Rectal smooth muscle tissue (tissue), 1 donor: Measurements from ENCODE around the gene HPDL.
"Not testable (repeated sequence)": the region's sequence is repeated elsewhere in the genome, so short reads cannot be mapped to it uniquely, and the experiment has no call there.

Experiments
- H3K27ac ChIP-seq: one replicate; pipeline ENCODE4 v1.7.0; 2013; ENCODE audit warnings: low read depth, low read length, inconsistent platforms
- H3K27me3 ChIP-seq: one replicate; pipeline ENCODE4 v1.7.0; 2013; ENCODE audit warnings: low read length; ENCODE audit not compliant: control insufficient read depth, insufficient read depth
- H3K36me3 ChIP-seq: one replicate; pipeline ENCODE4 v1.7.0; 2013; ENCODE audit warnings: low read length; ENCODE audit not compliant: control insufficient read depth, insufficient read depth
- H3K4me1 ChIP-seq: one replicate; pipeline ENCODE4 v1.7.0; 2013; ENCODE audit warnings: low read length; ENCODE audit not compliant: control insufficient read depth, insufficient read depth
- H3K4me3 ChIP-seq: one replicate; pipeline ENCODE4 v1.7.0; 2013; ENCODE audit warnings: low read length
- H3K9ac ChIP-seq: one replicate; pipeline ENCODE4 v1.7.0; 2013; ENCODE audit warnings: low read length

Gene HPDL

DNA sequence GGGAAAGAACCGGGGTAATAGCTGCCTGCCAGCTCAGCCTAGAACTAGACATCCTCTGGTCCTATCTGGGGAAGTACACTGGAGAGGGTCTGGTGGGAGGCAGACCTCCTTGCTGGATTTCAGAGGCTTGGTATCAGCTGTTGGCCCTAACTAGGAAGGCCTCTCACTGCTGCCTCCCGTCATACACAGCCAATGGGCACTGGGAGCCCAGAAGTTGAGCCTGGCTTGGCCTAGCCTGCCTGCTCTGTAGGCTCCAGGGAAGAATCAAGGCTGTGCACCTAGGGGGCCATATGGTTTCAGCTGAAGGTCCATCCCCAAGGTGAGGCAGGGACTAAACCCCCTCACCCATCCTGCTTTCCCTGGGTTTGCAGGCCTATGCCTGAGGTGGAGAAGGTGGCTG lies 17.8 kb downstream of the HPDL start:
- no peak overlapping the region for H3K9ac ChIP-seq
- H3K27me3 ChIP-seq = no peaks in the 10 kb centered on the region
- no peak overlapping the region for H3K4me3 ChIP-seq
- H3K27ac ChIP-seq = no peak overlapping the region
- H3K36me3 ChIP-seq = peaks cover 21% of the 10 kb centered on the region
- peaks cover 33% of the 10 kb centered on the region for H3K4me1 ChIP-seq

DNA sequence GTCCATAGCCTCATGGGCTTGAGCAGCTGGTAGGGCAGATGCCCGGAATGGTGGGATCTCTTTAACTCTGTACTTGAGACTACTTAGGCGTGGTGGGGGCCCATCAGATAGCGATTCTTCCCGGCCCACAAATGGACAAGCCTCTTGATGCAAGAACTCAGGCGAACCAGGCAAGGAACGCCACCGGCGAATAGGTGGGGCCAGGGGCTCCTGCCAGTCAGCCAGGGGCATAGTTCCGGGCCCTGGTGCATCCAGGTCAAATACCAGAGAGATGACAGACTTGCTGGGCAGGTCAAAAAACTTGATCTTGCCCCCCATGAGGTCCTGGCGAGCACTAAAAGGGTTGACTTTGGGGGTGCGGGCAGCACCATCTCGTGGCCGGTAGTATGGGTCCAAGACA lies 18.3 kb downstream of the HPDL start:
- H3K36me3 ChIP-seq = peaks cover 21% of the 10 kb centered on the region
- no peak overlapping the region for H3K27ac ChIP-seq
- H3K4me1 ChIP-seq = peaks cover 35% of the 10 kb centered on the region
- H3K27me3 ChIP-seq = no peaks in the 10 kb centered on the region
- H3K9ac ChIP-seq = no peak overlapping the region
- no peak overlapping the region for H3K4me3 ChIP-seq

DNA sequence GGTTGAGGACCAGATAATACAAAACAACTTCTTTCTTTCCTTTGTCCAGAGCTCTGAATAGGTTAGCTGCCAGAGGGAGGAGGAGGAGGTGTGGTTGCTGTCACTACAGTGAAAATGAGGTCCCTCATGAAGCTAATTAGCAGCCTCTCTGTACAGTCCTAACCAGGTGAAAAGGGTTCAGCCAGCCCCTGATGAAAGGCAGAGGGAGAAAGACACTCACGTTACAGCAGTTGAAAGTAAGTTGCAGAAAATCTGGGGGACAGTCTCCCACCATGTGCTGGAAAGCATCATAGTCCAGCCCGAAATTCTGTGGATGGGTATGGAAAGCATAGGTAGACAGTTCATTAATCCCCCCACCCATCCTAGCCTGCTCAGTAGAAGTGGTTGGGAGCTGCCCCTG lies 19.8 kb downstream of the HPDL start:
- Histone ChIP-seq H3K9ac (no peak overlapping the region), H3K27ac (no peak overlapping the region), H3K36me3 (peaks cover 21% of the 10 kb centered on the region), H3K4me3 (no peak overlapping the region), H3K4me1 (peaks cover 25% of the 10 kb centered on the region), H3K27me3 (no peaks in the 10 kb centered on the region)

DNA sequence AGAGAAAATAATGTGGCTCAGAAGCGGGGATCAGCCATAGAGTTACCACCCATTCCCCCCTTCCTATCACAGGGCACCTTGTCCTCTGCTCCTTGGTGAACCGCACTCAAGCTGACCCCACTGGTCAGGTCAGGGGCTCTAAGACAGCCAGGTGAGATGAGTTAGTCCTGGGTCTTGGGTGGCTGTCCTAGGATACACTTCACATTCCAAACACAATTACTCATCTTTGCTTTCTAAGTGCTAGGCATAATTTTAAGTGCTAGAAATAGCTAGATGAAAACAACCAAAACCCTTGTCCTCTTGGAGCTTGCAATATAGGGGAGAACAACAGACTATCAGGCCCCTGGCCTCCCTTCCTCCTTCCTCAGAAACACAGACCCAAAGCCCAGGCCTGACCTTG lies 21.3 kb downstream of the HPDL start:
- Histone ChIP-seq H3K4me3 (no peak overlapping the region), H3K9ac (no peak overlapping the region), H3K36me3 (peaks cover 7% of the 10 kb centered on the region), H3K27me3 (no peaks in the 10 kb centered on the region), H3K27ac (peak overlapping the region; percentile 73), H3K4me1 (peaks cover 20% of the 10 kb centered on the region)

DNA sequence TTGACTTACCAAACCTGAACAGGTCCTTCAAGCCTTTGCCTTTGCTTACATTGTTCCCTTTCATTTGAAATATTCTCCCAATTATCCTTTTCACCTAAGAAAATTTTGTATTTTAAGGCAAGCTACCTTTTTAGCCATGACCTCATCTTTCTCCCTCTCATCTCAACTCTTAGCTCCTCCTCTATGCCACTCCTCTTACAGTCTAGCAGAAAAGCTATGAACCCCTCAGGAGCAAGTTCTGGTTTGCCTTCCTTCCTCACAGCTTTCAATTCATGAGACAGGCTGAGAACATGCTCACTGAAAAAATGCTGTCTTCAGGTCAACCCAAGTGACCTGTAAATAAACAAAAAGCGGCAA lies 21.9 kb downstream of the HPDL start:
- Histone ChIP-seq H3K36me3 (peaks cover under 1% of the 10 kb centered on the region), H3K27ac (peak overlapping the region; percentile 73), H3K9ac (no peak overlapping the region)

DNA sequence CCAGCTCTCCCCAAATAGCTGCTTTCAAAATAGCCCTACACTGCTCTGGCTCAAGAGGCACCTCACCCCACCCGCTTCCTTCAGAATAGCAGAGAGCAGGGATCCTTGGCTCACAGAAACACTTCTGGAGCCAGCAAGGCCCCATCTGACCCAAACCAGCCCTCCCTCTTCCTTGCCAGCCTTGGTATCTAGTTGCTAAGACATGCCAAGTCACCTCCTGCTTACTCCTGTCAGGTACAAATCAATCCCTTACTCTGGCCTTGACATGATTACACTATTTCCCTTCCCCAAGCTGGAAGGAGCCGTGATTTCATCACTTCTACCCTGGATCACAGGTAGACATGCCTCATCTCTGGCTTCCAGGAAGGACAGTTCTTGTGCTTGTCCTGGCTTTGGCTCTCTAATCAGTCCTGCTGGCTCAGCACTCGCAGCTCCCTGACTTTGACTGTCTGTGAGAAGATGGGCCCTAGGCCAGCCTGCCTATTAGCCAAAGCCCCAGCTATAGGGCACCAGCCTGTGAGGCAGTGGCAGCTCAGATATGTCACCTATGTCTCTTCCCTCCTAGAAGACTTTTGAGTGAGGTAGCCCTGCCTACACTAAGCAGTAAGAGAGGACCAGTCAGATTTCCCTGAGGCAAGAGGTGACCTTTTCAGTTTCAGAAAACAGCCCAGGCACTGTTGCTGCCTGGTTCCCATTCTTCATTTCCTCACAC lies 22.4 kb downstream of the HPDL start:
- H3K4me3 ChIP-seq = no peak overlapping the region
- H3K36me3 ChIP-seq = no peaks in the 10 kb centered on the region
- H3K27me3 ChIP-seq = no peaks in the 10 kb centered on the region
- H3K4me1 ChIP-seq = peaks cover 20% of the 10 kb centered on the region
- peak overlapping the region; percentile 73 for H3K27ac ChIP-seq
- H3K9ac ChIP-seq = no peak overlapping the region

More for the DNA sequence above, 21.9 kb downstream of the HPDL start:
- H3K27me3 ChIP-seq = no peaks in the 10 kb centered on the region
- H3K4me1 ChIP-seq = peaks cover 20% of the 10 kb centered on the region
- no peak overlapping the region for H3K4me3 ChIP-seq

DNA sequence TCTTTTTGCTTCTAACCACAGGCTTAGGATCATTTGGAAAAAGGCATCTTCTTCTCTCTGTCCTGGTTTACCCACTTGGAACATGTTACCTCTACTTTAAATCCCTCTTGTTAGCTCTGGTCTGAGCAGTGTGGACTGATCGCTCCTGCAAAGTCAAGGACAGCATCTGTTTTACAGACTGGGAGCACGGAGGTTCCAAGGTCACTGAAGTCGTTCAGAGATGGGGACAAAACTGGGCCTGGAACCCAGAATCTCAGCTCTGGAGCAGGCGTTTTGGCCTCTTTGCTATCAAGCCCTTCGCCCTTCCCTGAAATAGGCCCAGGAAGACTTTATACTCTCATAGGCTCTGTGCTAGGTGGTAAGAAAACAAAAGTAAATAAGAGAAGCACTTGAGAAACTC lies 24.8 kb downstream of the HPDL start:
- peaks cover 20% of the 10 kb centered on the region for H3K4me1 ChIP-seq
- H3K27ac ChIP-seq = no peak overlapping the region

DNA sequence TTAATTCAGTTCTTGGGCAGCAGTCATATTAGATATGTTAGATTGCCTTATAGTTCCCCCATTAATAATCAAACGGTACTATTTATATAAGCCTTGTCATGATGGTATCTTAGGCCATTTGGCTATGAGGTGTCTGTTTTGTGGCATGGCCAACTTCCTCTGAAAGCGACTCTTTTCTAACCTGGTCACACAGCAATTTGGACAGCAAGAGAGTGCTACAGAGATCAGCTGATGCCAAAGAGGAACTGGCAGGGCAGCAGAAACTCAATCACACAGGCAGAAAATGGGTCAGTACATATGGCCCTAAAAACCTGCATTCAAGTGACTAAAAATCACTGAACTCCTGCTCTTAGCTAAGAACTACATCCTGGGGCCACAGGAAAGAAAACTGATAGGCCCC lies 27.0 kb downstream of the HPDL start:
- H3K4me1 ChIP-seq = peaks cover 10% of the 10 kb centered on the region
- H3K27me3 ChIP-seq = no peaks in the 10 kb centered on the region
- H3K36me3 ChIP-seq = no peaks in the 10 kb centered on the region
- H3K27ac ChIP-seq = no peak overlapping the region
- no peak overlapping the region for H3K4me3 ChIP-seq
- H3K9ac ChIP-seq = no peak overlapping the region

More for the DNA sequence above, 24.8 kb downstream of the HPDL start:
- H3K4me3 ChIP-seq = no peak overlapping the region
- no peak overlapping the region for H3K9ac ChIP-seq
- H3K36me3 ChIP-seq = no peaks in the 10 kb centered on the region
- no peaks in the 10 kb centered on the region for H3K27me3 ChIP-seq

DNA sequence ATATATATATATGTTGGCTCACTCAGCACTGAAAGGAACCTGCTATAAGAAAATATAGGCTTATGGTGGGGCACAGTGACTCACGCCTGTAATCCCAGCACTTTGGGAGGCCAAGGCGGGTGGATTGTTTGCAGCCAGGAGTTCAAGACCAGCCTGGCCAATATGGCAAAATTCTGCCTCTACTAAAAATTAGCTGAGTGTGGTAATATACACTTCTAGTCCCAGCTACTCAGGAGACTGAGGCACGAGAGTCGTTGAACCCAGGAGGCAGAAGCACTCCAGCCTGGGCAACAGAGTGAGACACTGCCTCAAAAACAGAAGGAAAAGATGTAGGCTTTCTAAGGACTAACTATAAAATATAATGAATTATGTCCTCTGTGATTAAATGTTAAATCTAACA lies 28.1 kb downstream of the HPDL start:
- Histone ChIP-seq H3K9ac (no peak overlapping the region), H3K4me1 (peaks cover under 1% of the 10 kb centered on the region), H3K27me3 (no peaks in the 10 kb centered on the region), H3K36me3 (no peaks in the 10 kb centered on the region), H3K27ac (no peak overlapping the region), H3K4me3 (no peak overlapping the region)

DNA sequence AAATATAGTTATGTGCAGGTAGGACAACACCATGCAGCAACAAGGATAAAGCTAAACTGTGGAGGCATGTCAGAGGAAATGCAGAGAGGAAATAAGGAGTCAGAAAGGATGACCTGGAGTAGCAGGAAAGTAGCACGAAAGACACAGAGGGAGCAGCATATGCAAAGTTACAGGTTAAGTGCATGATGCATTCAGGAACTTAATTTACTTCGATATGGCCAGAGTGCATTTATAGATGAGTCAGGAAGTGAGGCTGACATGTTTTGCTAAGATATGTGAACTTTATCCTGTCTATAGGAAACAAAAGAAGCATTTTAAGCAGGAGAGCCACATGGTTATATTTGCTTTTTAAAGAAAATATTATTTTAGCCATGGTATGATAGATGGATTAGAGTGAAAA lies 29.0 kb downstream of the HPDL start:
- Histone ChIP-seq H3K4me1 (peaks cover 8% of the 10 kb centered on the region), H3K27ac (no peak overlapping the region), H3K27me3 (no peaks in the 10 kb centered on the region), H3K9ac (no peak overlapping the region), H3K4me3 (no peak overlapping the region), H3K36me3 (no peaks in the 10 kb centered on the region)

DNA sequence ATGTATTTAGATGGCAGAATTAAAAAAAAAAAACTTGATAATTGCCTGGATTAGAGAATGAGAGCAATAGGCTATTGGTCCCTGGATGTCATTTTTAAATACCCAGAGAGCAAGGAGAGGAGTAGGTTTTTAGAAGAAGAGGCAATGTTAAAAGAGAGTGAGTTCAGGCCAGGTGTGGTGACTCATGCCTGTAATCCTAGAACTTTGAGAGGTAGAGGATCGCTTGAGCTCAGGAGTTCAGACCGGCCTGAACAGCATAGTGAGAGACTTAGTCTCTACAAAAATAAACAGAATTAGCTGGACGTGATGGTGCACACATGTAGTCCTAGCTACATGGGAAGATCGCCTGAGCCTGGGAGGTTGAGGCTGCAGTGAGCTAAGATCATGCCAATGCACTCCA lies 29.5 kb downstream of the HPDL start:
- no peak overlapping the region for H3K4me3 ChIP-seq
- no peak overlapping the region for H3K9ac ChIP-seq
- H3K27ac ChIP-seq = no peak overlapping the region
- H3K4me1 ChIP-seq = peaks cover 8% of the 10 kb centered on the region
- no peaks in the 10 kb centered on the region for H3K27me3 ChIP-seq
- H3K36me3 ChIP-seq = no peaks in the 10 kb centered on the region

DNA sequence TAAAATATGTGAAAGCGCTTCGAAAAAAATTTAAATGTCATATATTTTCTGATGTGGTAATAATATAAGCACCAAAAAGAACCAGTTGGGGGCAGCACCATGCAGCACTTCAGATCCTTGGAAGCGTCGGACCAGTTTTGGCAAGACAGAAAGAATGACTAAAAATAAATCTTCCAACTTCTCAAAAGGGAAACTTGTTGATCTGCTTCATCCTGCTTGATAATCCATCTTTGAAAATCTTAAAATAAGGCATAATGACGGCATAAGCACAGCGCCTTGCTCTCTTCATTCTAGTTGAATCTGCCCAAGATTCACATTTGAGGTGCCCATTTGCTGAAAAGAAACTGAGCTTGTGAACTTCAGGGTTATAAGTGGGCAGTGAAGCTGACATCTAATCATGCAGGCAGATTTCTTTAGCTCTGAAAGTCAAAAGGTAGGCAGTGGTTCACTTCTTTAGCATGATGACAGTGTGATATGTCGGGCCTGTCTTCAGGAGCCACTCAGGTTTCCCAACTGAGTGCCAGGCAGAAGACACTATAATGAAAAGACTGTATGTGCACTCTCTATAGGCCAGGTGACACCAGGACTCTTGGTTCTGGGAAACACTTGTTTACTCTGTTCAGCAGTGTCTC lies 33.3 kb downstream of the HPDL start:
- H3K4me3 ChIP-seq = peak overlapping the region; percentile 33

DNA sequence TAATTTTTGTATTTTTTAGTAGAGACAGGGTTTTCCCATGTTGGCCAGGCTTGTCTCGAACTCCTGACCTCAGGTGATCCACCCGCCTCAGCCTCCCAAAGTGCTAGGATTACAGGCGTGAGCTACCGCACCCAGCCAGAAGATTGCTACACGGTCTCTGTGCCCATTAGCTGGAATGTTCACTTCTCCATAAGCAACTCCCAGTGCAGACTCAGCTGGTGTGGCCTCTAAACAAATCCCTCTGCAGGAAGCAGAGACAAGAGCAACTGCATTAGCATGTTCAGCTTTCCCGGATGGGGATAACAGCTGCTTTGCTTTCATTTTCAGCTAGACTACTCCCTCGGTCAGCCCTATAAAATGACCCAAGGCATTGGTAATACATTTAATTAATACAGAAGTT lies 34.3 kb downstream of the HPDL start:
- Histone ChIP-seq H3K27ac (peak overlapping the region; percentile 66), H3K4me3 (peak overlapping the region; percentile 41)
- H3K4me1 ChIP-seq, H3K36me3 ChIP-seq, H3K9ac ChIP-seq, H3K27me3 ChIP-seq: not testable (repeated sequence)

More for the DNA sequence above, 33.3 kb downstream of the HPDL start:
- Histone ChIP-seq H3K4me1 (peaks cover 8% of the 10 kb centered on the region), H3K9ac (no peak overlapping the region), H3K36me3 (no peaks in the 10 kb centered on the region), H3K27ac (peak overlapping the region; percentile 66), H3K27me3 (no peaks in the 10 kb centered on the region)
